Fibroblast of lung (primary cell): Measurements from ENCODE around the gene NTNG1. TPM values are rescaled to one million over a fixed set of nuclear protein-coding genes. Genes with fewer than 3 reads are reported as not detected.

Experiments used
- DNase-seq, 2 donors: peaks; one replicate each; pipeline versions ENCODE4 v3.0.0 to v3.0.0-alpha.2; 2010; ENCODE audit warnings: low read depth in 2 of 2
- H2AFZ ChIP-seq: 2 replicates; pipeline ENCODE4 v1.5.1; 2012; ENCODE audit warnings: low read length, control low read depth, inconsistent platforms
- H3K27ac ChIP-seq: 2 replicates; pipeline ENCODE4 v1.5.1; 2011; ENCODE audit warnings: low read length, control low read depth; ENCODE audit not compliant: insufficient read depth
- H3K27me3 ChIP-seq: 2 replicates; pipeline ENCODE4 v1.5.1; 2011; ENCODE audit warnings: mild to moderate bottlenecking, low read length; ENCODE audit not compliant: control insufficient read depth, insufficient read depth
- H3K36me3 ChIP-seq: 2 replicates; pipeline ENCODE4 v1.5.1; 2011; ENCODE audit warnings: low read length; ENCODE audit not compliant: control insufficient read depth, insufficient read depth
- H3K4me1 ChIP-seq: 2 replicates; pipeline ENCODE4 v1.5.1; 2011; ENCODE audit warnings: low read length; ENCODE audit not compliant: control insufficient read depth, insufficient read depth; ENCODE audit errors: extremely low read depth
- H3K4me2 ChIP-seq: 2 replicates; pipeline ENCODE4 v1.5.1; 2011; ENCODE audit warnings: low read length, control low read depth; ENCODE audit not compliant: insufficient read depth; ENCODE audit errors: extremely low read depth
- H3K4me3 ChIP-seq, 4 experiments: fragments of 200-600 bp in 1 of 4; sonication (generic) in 1 of 4; replicated peaks in 1 of 4; 2 replicates each; pipeline ENCODE4 v1.5.1; 2011 to 2016; ENCODE audit warnings: low read length in 4 of 4, low read depth in 3 of 4, mild to moderate bottlenecking in 3 of 4, control low read depth in 2 of 4, inconsistent platforms in 1 of 4, mixed read lengths in 1 of 4; ENCODE audit not compliant: insufficient read depth in 1 of 4; ENCODE audit errors: control extremely low read depth in 1 of 4
- H3K79me2 ChIP-seq: 2 replicates; pipeline ENCODE4 v1.5.1; 2012; ENCODE audit warnings: mild to moderate bottlenecking, low read length, inconsistent platforms; ENCODE audit not compliant: control insufficient read depth, insufficient read depth
- H3K9ac ChIP-seq: 2 replicates; pipeline ENCODE4 v1.5.1; 2011; ENCODE audit warnings: mild to moderate bottlenecking, low read length, control low read depth; ENCODE audit not compliant: insufficient read depth
- H3K9me3 ChIP-seq: 2 replicates; pipeline ENCODE4 v1.5.1; 2012; ENCODE audit warnings: low read depth, low read length; ENCODE audit not compliant: control insufficient read depth, insufficient read depth
- H4K20me1 ChIP-seq: 2 replicates; pipeline ENCODE4 v1.5.1; 2011; ENCODE audit warnings: low read length; ENCODE audit not compliant: control insufficient read depth, insufficient read depth; ENCODE audit errors: extremely low read depth
- CTCF ChIP-seq, 2 donors: IDR thresholded peaks in 1 of 2; conservative IDR thresholded peaks in 1 of 2; 1 replicate in 1 of 2; 2 replicates in 1 of 2; pipeline ENCODE4 v1.5.1; 2011 to 2012; ENCODE audit warnings: low read length in 2 of 2, control low read depth in 1 of 2, inconsistent platforms in 1 of 2, low read depth in 1 of 2, mild to moderate bottlenecking in 1 of 2
- EZH2 ChIP-seq: IDR thresholded peaks from 2 replicates; pipeline ENCODE4 v1.5.1; 2012; ENCODE audit warnings: low read length, control low read depth, mild to moderate bottlenecking; ENCODE audit errors: missing control alignments
- polyA plus RNA-seq, 2 donors: library from polyadenylated mRNA; depleted of rRNA in 1 of 2; stranded (reverse) in 1 of 2; unstranded in 1 of 2; fragments of >200 nt; gene quantifications; 2 replicates each; pipeline ENCODE4 v1.2.1, GENCODE V29; 2011 to 2012; ENCODE audit warnings: missing spikeins in 1 of 2
- total RNA-seq: library from RNA; depleted of rRNA; stranded (reverse); fragments of >200 nt; gene quantifications from 2 replicates; pipeline ENCODE4 v1.2.1, GENCODE V29; 2014

The NTNG1 gene
- total and polyA plus RNA-seq, 2 donors (not counting 1 experiment from before 2014, with no cell fraction given), result 0.82 to 8.6 TPM

- DNase-seq, result no peak
- Histone ChIP-seq H2AFZ (no peak overlapping the region), H3K9me3 (no peaks in the 10 kb centered on the region)
Measured at GRCh38 chr1:107379826-107380225, 239.0 kb downstream of the NTNG1 start.

GRCh38 chr1:107389410-107390396, 248.9 kb downstream of the NTNG1 start:
- H2AFZ ChIP-seq, result no peak overlapping the region
- H3K4me2 ChIP-seq, result no peak overlapping the region
- no peak overlapping the region for H3K27ac ChIP-seq
- H3K4me3 ChIP-seq, result no peak overlapping the region
- TF ChIP-seq CTCF (conservative IDR thresholded peaks at IDR 0.05 in 1 of 2, IDR thresholded peaks at IDR 0.05 in 1 of 2; ENCODE audit: low read depth in 1 of 2, low read length in 2 of 2) (no peak), EZH2 (no peak)
- no peak for DNase-seq
- H3K9ac ChIP-seq, result no peak overlapping the region
- no peaks in the 10 kb centered on the region for H3K9me3 ChIP-seq
- H4K20me1 ChIP-seq, result no peaks in the 10 kb centered on the region
- H3K27me3 ChIP-seq, result no peaks in the 10 kb centered on the region
- no peaks in the 10 kb centered on the region for H3K79me2 ChIP-seq
- H3K4me1 ChIP-seq, result no peaks in the 10 kb centered on the region
- H3K36me3 ChIP-seq, result no peaks in the 10 kb centered on the region

More at GRCh38 chr1:107379826-107380225, 239.0 kb downstream of the NTNG1 start:
- no peak overlapping the region for H3K4me2 ChIP-seq
- no peak overlapping the region for H3K9ac ChIP-seq
- H3K79me2 ChIP-seq, result no peaks in the 10 kb centered on the region
- no peak overlapping the region for H3K27ac ChIP-seq
- H3K4me1 ChIP-seq, result no peaks in the 10 kb centered on the region
- no peak overlapping the region for H3K4me3 ChIP-seq
- no peaks in the 10 kb centered on the region for H4K20me1 ChIP-seq
- H3K27me3 ChIP-seq, result no peaks in the 10 kb centered on the region
- TF ChIP-seq EZH2, result no peak
- TF ChIP-seq CTCF (conservative IDR thresholded peaks at IDR 0.05 in 1 of 2, IDR thresholded peaks at IDR 0.05 in 1 of 2; ENCODE audit: low read depth in 1 of 2, low read length in 2 of 2), result no peak
- H3K36me3 ChIP-seq, result no peaks in the 10 kb centered on the region

- Histone ChIP-seq H3K79me2 (no peaks in the 10 kb centered on the region), H3K9me3 (no peaks in the 10 kb centered on the region), H3K27me3 (no peaks in the 10 kb centered on the region), H3K36me3 (no peaks in the 10 kb centered on the region), H3K4me3 (no peak overlapping the region), H3K4me2 (no peak overlapping the region), H3K4me1 (no peaks in the 10 kb centered on the region), H3K27ac (no peak overlapping the region), H3K9ac (no peak overlapping the region), H2AFZ (no peak overlapping the region), H4K20me1 (no peaks in the 10 kb centered on the region)
- no peak for DNase-seq
- TF ChIP-seq CTCF (conservative IDR thresholded peaks at IDR 0.05 in 1 of 2, IDR thresholded peaks at IDR 0.05 in 1 of 2; ENCODE audit: low read depth in 1 of 2, low read length in 2 of 2) (no peak), EZH2 (no peak)
Measured at GRCh38 chr1:107394301-107394700, 253.5 kb downstream of the NTNG1 start.
